HG03469 (cell line): ENCODE results near the gene KLHL11.
"Not testable (repeated sequence)": the region's sequence is repeated elsewhere in the genome, so short reads cannot be mapped to it uniquely, and the experiment has no call there.

Source experiments
- ATAC-seq: cut with Tn5 transposase; IDR thresholded peaks from one replicate; pipeline ENCODE4 v1.9.1; 2021; ENCODE audit warnings: mild to moderate bottlenecking, moderate library complexity, moderate number of reproducible peaks; ENCODE audit not compliant: unreplicated experiment

The KLHL11 gene

DNA sequence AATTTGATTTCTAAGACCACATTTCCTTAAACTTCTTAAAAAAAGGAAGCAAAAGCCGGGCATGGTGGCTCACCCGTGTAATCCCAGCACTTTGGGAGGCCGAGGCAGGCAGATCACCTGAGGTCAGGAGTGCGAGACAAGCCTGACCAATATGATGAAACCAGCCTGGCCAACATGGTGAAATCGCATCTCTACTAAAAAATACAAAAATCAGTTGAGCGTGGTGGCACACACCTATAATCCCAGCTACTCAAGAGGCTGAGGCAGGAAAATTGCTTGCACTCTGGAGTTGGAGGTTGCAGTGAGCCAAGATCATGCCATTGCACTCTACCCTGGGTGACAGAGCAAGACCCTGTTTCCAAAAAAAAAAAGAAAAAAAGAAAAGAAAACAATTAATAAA lies 24.4 kb downstream of the KLHL11 start:
- ATAC-seq: not testable (repeated sequence)

DNA sequence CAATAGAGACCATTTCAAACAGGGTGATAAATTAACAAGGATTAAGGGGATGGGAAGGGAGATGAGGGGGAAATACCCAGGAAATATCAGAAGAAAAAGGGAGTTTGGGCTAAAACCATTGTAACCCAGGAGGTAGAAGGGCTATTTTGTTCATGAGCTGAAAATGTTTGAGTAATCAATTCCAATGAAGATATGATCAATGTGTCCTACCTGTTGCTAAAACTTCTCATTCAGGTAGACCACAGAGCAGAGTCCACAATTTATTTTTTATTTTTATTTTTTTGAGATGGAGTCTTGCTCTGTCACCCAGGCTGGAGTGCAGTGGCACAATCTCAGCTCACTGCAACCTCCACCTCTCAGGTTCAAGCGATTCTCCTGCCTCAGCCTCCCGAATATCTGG lies 25.8 kb downstream of the KLHL11 start:
- not testable (repeated sequence) for ATAC-seq

DNA sequence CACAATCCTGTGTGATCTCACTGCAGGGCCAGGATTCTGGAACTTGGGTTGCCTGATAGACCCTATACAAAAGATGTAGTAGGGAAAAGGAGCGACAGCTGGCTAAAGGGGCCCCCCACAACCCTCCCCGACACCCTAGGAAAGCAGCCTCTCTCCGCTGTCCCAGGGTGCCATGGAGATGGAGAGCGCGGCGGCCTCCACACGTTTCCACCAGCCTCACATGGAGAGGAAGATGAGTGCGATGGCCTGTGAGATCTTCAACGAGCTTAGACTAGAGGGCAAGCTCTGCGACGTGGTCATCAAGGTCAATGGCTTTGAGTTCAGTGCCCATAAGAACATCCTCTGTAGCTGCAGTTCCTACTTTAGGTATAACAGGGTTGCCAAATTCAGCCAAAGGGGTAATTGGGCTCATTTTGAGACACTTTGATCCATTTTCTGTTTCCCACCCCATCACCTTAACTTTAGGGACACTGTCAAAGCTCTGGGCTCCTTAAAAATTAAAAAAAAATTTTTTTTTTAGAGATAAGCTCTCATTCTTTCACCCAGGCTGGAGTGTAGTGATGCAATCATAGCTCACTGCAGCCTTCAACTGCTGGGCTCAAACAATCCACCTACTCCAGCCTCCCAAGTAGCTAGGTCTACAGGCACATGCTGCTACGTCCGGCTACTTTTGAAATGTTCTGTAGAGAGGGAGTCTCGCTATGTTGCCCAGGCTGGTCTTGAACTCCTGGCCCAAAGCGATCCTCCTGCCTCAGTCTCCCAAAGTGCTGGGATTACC lies 27.3 kb downstream of the KLHL11 start, which contains the start of gene KLHL10:
Gene KLHL10 (plus strand): TSS at position 65 of the 778 bp plus-strand sequence. CDS start 108 bp downstream, at position 173.
- no peak for ATAC-seq

DNA sequence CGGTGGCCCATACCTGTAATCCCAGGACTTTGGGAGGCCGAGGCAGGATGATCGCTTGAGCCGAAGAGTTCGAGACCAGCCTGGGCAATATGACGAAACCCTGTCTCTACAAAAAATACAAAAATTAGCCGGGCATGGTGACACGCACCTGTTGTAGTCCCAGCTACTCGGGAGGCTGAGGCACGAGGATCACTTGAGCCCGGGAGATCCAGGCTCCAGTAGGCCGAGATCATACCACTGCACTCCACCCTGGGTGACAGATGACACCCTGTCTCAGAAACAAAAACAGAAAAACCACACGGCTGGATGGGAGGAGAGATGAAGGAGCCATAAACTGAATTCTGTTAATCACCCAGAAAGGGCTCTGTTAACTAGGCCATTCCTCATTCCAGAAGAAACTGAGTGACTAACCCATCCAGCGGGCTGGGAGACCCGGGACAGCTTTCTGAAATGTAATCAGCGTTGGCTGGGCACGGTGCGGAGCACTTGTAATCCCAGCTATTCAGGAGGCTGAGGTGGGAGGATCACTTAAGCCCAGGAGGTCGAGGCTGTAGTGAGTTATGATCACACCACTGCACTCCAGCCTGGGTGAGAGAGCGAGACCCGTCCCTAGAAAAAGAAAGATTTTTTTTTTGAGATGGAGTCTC lies 28.6 kb downstream of the KLHL11 start:
- no peak for ATAC-seq

GRCh38 chr17:41835800-41836549 lies 29.2 kb downstream of the KLHL11 start, which contains the start of gene NT5C3B:
Gene NT5C3B (minus strand): TSS chr17:41836232. CDS start chr17:41836193, 39 bp downstream.
- no peak for ATAC-seq

DNA sequence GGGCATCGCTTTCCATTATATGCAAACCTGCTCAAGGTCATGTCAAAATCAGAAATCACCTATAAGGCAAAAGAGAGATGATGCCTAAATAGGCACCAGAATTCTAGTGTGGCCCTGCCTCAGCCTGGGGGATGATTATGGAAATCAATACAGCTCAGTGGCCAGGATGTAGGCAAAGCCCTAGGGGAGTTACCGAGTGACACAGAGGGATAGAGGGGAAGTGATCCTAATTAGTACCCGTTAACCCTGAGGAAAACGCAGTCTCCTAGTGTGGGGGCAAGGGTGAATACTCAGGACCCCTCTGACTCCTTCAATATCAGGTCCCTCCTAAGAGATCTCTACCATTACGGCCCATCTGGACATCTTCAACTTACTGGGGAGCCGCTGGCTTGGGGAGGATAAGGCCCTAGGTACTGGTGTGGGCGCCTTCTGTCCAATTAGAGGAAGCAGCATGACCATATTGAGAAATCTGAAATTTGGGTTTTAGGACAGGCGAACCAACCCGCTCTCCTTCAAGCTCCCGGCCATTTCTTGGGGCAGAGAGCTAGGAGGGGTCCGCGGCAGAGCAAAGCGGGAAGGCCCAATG lies 29.9 kb downstream of the KLHL11 start:
- no peak for ATAC-seq

DNA sequence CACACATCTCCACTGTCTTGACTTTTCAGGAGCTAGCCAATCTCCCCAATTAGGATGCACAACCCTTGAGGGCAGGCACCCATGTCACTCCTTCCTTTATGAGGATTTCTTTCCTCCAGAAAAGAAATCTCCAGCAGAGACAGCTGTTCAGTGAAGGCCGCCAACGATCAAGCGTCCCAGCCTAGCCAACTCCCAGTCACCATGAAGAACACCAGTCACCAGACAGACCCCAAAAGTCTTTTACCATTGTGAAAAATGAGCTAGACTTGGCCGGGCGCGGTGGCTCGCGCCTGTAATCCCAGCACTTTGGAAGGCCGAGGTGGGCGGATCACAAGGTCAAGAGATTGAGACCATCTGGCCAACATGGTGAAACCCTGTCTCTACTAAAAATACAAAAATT lies 35.3 kb downstream of the KLHL11 start:
- not testable (repeated sequence) for ATAC-seq

GRCh38 chr17:41825175-41825845 lies 39.9 kb downstream of the KLHL11 start:
- no peak for ATAC-seq

GRCh38 chr17:41824086-41824485 lies 41.1 kb downstream of the KLHL11 start:
- ATAC-seq: no peak

- no peak for ATAC-seq
Observed at GRCh38 chr17:41823580-41823979, 41.6 kb downstream of the KLHL11 start.

DNA sequence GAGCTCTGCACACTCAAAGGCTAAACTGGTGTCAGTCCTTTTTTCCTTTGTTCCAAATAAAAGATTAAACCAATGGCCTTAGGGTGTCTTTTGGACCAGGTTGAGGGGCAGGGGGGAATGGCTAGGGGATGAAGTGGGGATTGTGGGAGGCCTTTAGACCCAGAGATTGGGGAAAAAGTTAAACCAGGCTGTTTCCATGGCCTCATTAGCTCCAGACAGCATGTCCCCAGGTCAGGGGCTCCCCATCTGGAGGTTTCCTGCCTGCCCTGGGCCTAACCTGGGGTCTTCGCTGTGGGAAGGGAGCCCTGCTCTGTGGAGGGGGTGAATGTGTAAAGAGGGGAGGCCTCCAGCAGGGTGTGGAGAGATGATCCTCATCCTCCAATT lies 42.1 kb downstream of the KLHL11 start:
- ATAC-seq: no peak

DNA sequence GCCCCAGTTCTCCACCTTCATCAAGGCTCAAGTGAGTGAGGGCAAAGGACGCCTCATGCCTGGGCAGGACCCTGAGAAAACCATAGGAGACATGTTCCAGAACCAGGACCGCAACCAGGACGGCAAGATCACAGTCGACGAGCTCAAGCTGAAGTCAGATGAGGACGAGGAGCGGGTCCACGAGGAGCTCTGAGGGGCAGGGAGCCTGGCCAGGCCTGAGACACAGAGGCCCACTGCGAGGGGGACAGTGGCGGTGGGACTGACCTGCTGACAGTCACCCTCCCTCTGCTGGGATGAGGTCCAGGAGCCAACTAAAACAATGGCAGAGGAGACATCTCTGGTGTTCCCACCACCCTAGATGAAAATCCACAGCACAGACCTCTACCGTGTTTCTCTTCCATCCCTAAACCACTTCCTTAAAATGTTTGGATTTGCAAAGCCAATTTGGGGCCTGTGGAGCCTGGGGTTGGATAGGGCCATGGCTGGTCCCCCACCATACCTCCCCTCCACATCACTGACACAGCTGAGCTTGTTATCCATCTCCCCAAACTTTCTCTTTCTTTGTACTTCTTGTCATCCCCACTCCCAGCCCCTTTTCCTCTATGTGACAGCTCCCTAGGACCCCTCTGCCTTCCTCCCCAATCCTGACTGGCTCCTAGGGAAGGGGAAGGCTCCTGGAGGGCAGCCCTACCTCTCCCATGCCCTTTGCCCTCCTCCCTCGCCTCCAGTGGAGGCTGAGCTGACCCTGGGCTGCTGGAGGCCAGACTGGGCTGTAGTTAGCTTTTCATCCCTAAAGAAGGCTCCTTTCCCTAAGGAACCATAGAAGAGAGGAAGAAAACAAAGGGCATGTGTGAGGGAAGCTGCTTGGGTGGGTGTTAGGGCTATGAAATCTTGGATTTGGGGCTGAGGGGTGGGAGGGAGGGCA lies 42.7 kb downstream of the KLHL11 start:
- no peak for ATAC-seq

GRCh38 chr17:41821776-41822175 lies 43.4 kb downstream of the KLHL11 start:
- ATAC-seq: no peak

DNA sequence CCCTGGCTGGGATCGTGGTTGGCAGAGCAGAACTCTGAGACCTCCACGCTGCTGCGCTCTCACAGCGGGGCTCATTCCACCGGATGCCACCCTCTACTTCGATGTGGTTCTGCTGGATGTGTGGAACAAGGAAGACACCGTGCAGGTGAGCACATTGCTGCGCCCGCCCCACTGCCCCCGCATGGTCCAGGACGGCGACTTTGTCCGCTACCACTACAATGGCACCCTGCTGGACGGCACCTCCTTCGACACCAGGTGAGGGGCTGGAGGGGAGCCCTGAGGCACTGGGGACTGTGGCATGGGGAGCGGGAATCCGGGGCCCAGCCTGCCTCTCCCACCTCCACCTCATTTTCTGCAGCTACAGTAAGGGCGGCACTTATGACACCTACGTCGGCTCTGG lies 47.2 kb downstream of the KLHL11 start:
- ATAC-seq: no peak

DNA sequence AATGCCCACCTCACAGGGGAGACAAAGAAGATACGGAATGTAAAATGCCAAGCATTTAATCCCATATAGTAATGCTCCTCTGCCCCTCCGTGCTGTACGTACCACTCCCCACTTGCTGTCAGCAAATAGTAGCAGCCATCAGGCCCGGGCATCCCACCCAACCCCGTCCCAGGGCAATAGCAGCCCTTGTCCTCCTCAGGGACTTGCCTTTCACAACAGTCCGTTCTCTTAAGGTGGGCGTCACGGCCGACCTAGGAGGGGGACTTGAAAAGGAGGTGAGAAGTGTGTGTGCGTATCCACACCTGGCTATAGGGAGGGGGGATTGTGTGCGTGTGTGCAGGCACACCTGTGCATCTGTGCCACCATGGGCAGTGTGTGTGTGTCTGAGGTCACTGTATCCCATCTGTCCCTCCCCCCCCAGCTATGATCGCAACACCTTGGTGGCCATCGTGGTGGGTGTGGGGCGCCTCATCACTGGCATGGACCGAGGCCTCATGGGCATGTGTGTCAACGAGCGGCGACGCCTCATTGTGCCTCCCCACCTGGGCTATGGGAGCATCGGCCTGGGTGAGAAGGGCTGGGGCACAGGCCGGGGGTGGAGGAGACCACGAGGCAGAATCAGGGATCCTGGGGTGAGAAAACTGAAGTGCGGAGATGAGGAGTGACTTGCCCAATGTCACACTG lies 48.4 kb downstream of the KLHL11 start:
- no peak for ATAC-seq

DNA sequence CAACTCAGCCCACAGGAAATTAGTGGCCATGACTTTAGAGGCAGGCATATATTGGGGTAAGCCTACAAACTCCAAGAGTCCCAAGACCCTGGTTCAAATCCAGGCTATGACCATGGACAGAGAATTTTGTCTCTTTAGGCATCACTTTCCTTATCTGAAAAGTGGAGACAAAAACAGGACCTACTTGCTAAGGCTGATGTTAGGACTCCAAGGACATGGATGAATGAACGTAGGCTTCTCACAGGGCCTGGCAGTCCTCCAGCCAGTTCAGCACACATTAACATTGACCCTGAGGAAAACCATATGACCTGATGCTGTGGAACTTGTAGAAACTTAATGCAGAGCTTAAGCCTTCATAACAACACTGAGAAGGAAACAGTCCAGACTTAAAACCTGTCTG lies 51.0 kb downstream of the KLHL11 start:
- no peak for ATAC-seq

DNA sequence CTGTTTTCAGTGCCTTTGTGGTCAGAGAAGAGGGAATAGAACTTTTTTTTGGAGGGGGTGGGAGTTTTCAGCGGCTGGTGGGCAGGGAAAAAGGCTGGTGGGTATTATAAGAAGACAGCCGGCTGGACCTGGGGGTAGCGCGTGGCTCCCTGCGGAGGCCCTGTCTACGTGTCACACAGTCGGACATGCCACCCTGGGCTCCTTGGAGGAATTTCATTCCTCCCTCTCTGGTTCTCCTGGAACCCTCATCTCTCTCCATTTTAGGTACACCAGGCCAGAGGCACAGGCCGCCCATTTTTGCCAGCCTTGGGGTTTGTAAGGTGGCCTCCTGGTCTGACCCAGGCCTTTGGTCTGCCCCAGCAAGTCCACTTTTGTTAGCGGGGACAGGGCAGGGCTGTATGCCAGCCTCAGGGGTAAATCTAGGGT lies 51.5 kb downstream of the KLHL11 start:
- ATAC-seq: no peak

- no peak for ATAC-seq
Observed at GRCh38 chr17:41813152-41813680, 52.0 kb downstream of the KLHL11 start.
